Type B pancreatic cell (in vitro differentiated cells): ENCODE data around the gene RANBP10. TPM values are rescaled to one million over a fixed set of nuclear protein-coding genes. Genes with fewer than 3 reads are reported as not detected.

ENCODE experiments used
- DNase-seq: peaks from one replicate; pipeline ENCODE4 v3.0.0; 2021; ENCODE audit warnings: mixed read lengths; ENCODE audit not compliant: unreplicated experiment; ENCODE audit errors: extremely low spot score
- H3K27ac Mint-ChIP-seq: 2 replicates; pipeline ENCODE4 v1.8.0; 2021; ENCODE audit warnings: mild to moderate bottlenecking, mixed read lengths
- H3K27me3 Mint-ChIP-seq: 2 replicates; pipeline ENCODE4 v1.8.0; 2021; ENCODE audit warnings: mixed read lengths
- H3K36me3 Mint-ChIP-seq: 2 replicates; pipeline ENCODE4 v1.8.0; 2021; ENCODE audit warnings: mixed read lengths
- H3K4me1 Mint-ChIP-seq: one replicate; pipeline ENCODE4 v1.8.0; 2021; ENCODE audit warnings: mixed read lengths; ENCODE audit not compliant: unreplicated experiment
- H3K4me3 Mint-ChIP-seq: 2 replicates; pipeline ENCODE4 v1.8.0; 2021; ENCODE audit warnings: mild to moderate bottlenecking, mixed read lengths
- H3K9me3 Mint-ChIP-seq: 2 replicates; pipeline ENCODE4 v1.8.0; 2021; ENCODE audit warnings: mixed read lengths
- total RNA-seq: library from RNA; stranded (reverse); gene quantifications from 2 replicates; pipeline ENCODE4 v1.2.1, GENCODE V29; 2021; ENCODE audit warnings: low replicate concordance
- TF ChIP-seq, protein P1 (sequence below): fragments of 200-600 bp; sonication (generic); conservative IDR thresholded peaks from 2 replicates; pipeline ENCODE4 v1.5.0; 2021; ENCODE audit warnings: antibody characterized with exemption, mild to moderate bottlenecking

The RANBP10 gene
- total RNA-seq, 1 donor from 2014 or later = 27.3 TPM

DNA sequence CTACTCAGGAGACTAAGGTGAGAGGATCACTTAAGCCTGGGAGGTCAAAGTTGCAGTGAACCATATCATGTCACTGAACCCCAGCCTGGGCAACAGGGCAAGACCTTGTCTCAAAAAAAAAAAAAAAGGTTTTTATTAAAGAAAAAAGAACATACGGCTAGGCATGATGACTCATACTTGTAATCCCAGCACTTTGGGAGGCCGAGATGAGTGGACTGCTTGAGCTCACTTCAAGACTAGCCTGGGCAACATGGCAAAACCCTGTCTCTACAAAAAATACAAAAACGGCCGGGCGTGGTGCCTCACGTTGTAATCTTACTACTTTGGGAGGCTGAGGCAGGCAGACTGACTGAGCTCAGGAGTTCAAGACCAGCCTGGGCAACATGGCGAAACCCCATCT lies 38.4 kb downstream of the RANBP10 start:
- Mint-ChIP-seq H3K27ac (no peak overlapping the region), H3K36me3 (peaks cover 26% of the 10 kb centered on the region), H3K4me3 (no peak overlapping the region), H3K9me3 (no peaks in the 10 kb centered on the region), H3K4me1 (peaks cover 4% of the 10 kb centered on the region), H3K27me3 (no peaks in the 10 kb centered on the region)
- TF ChIP-seq, protein P1, sequence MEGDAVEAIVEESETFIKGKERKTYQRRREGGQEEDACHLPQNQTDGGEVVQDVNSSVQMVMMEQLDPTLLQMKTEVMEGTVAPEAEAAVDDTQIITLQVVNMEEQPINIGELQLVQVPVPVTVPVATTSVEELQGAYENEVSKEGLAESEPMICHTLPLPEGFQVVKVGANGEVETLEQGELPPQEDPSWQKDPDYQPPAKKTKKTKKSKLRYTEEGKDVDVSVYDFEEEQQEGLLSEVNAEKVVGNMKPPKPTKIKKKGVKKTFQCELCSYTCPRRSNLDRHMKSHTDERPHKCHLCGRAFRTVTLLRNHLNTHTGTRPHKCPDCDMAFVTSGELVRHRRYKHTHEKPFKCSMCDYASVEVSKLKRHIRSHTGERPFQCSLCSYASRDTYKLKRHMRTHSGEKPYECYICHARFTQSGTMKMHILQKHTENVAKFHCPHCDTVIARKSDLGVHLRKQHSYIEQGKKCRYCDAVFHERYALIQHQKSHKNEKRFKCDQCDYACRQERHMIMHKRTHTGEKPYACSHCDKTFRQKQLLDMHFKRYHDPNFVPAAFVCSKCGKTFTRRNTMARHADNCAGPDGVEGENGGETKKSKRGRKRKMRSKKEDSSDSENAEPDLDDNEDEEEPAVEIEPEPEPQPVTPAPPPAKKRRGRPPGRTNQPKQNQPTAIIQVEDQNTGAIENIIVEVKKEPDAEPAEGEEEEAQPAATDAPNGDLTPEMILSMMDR = no peak
- no peak for DNase-seq

- Mint-ChIP-seq H3K4me1 (peaks cover 4% of the 10 kb centered on the region), H3K9me3 (no peaks in the 10 kb centered on the region), H3K27ac (no peak overlapping the region), H3K36me3 (peaks cover 24% of the 10 kb centered on the region), H3K27me3 (no peaks in the 10 kb centered on the region), H3K4me3 (no peak overlapping the region)
- TF ChIP-seq, protein P1 = no peak
- DNase-seq = no peak
These were observed 40.1 kb downstream of the RANBP10 start for GRCh38 chr16:67766291-67766690.

GRCh38 chr16:67764158-67764667 lies 42.1 kb downstream of the RANBP10 start:
- Mint-ChIP-seq H3K27ac (no peak overlapping the region), H3K9me3 (no peaks in the 10 kb centered on the region), H3K27me3 (no peaks in the 10 kb centered on the region), H3K4me3 (no peak overlapping the region), H3K36me3 (peaks cover 21% of the 10 kb centered on the region), H3K4me1 (peaks cover 4% of the 10 kb centered on the region)
- DNase-seq = no peak
- TF ChIP-seq, protein P1 = no peak

DNA sequence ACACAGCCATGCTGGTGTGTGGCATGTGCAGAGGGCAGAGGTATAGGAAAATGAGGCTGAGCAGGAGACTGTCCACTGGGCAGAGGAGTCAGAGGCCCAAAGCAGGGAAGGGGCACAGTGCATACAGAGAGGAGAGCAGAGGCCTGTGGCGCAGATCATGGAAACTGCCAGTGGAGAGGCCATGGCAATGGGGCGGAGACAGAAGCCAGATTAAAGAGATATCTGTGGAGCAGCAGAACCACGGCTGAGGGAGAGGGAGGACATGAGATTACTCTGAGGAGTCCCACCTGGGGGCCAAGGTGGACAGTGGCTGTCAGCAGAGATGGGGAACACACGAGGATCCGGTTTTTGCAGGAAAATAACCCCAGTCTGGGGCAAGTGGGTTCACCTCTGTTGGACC lies 43.3 kb downstream of the RANBP10 start:
- TF ChIP-seq, protein P1 = no peak
- Mint-ChIP-seq H3K27ac (peak overlapping the region; percentile 73), H3K36me3 (peaks cover 21% of the 10 kb centered on the region), H3K4me3 (no peak overlapping the region), H3K27me3 (no peaks in the 10 kb centered on the region), H3K4me1 (peaks cover 4% of the 10 kb centered on the region), H3K9me3 (no peaks in the 10 kb centered on the region)
- no peak for DNase-seq

GRCh38 chr16:67762385-67762784 lies 44.0 kb downstream of the RANBP10 start:
- no peak overlapping the region for H3K27ac Mint-ChIP-seq

More at GRCh38 chr16:67762385-67762784, 44.0 kb downstream of the RANBP10 start:
- Mint-ChIP-seq H3K27me3 (no peaks in the 10 kb centered on the region), H3K4me3 (no peak overlapping the region), H3K9me3 (no peaks in the 10 kb centered on the region), H3K36me3 (peaks cover 21% of the 10 kb centered on the region), H3K4me1 (peaks cover 4% of the 10 kb centered on the region)
- no peak for DNase-seq
- TF ChIP-seq, protein P1 = no peak
